H4 (cell line): ENCODE results near the gene CSNK2B. TPM values are rescaled to one million over a fixed set of nuclear protein-coding genes. Genes with fewer than 3 reads are reported as not detected.
A peak's percentile ranks its signal among the peaks of the same experiment; 100 is the strongest.
"Not testable (repeated sequence)": the region's sequence is repeated elsewhere in the genome, so short reads cannot be mapped to it uniquely, and the experiment has no call there.

ENCODE experiments used
- DNase-seq: peaks from one replicate; pipeline ENCODE4 v3.0.0-alpha.2; 2015; ENCODE audit warnings: low spot score
- total RNA-seq: library from RNA; depleted of rRNA; stranded (reverse); fragments of >200 nt; shearing (Covaris generic); gene quantifications from 2 replicates; pipeline ENCODE4 v1.2.3, GENCODE V29; 2014

CSNK2B gene
- total RNA-seq, 1 experiment from 2014 or later, result 553 TPM

DNA sequence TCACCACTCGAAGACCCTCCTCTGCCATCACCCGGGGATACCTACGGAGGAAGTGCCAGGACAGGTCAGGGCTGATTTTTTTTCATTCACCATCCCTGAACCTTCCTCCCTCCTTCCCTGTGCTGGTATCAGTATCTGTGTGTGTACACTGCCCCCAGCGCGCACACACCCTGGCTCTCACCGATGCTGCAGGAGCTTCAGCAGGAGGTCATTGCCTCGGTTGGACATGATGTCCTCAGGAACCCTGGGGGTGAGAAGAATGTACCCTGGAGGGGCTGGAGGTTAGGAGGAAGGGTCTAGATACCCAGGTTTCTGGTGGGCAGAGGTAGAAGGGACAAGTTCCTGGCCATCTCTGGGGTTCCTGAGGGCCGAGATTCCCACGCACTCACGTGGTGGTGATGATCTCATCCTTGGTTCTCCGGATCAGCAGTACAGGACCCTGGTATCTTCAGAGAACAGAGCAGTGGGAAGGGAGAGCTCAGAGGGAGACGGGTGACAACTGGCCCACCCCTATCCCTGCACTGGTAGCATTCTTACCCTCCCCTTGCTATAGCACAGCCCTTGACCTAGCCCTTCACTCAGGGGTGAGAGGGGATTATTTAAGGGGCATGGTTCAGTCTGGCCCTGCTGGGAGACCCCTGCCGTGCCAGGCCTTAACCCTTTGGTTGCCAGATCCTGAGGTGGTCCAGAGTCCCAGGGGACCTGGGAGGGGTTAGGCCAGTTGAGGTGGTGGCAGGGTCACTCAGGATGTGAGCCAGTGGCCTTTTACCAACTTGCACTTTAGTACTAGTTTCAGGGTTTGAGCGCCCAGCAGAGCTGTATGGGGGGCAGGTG is 22.2 kb downstream of the CSNK2B start:
- DNase-seq, result no peak

DNA sequence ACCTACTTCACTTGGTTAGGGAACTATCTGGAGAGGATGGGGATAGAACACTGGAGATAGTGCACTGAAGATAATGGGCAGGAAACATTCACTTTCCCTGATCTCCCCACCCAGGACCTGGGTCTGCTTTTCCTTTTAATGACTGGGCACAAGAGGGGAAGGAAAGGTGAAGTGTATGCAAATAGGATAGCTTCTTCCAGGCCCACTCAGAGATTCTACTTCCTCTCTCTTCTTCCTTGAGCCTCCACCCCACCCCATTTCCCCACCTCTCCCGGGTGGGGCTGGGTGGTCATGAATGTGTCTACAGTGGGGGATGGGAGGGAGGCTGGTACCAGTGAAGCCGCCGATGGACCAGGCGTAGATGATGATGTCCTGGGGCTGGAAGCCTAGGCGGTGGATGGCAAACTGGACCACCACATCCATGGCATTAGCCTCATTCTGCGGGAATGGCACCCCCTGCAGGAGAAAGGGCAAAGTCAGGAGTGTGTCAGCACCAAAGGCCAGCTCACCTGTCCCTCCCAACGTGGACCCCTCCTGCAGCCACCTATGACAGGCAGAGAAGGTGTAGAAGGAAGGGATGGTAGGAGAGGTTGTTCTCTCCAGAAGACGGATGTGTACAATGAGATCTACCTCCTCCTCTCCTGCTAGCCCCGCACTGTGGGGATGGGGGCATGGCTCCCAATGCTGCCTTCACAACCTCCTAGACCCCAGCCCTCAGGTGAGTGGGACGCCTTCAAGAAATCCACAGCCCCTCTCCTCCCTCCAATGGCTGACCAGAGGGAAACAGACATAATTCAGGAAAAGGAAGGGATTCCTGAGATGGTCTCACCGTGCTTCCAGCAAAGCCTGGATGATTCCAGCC is 23.6 kb downstream of the CSNK2B start:
- no peak for DNase-seq

- no peak for DNase-seq
These were observed 24.6 kb downstream of the CSNK2B start for GRCh38 chr6:31690231-31691077.

DNA sequence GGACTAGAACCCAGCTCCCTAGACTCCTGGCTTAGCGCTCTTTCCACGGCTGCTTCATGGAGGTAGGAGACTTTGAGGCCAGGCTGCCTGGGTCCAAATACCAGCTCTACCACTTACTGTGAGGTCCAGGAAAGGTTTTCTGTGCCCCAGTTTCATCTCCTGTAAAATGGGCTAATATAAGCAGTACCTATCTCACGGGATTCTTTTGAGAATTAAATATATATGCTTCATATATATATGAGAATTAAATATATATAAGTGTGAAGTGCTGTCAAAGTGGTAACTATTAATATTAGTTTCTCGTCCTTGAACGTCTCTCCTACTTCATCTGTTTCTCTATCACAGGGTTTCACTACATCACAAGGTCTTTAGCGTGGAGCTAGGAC is 25.2 kb downstream of the CSNK2B start:
- DNase-seq, result no peak

GRCh38 chr6:31691564-31692108 is 25.8 kb downstream of the CSNK2B start:
- no peak for DNase-seq

GRCh38 chr6:31692353-31692752 is 26.5 kb downstream of the CSNK2B start:
- no peak for DNase-seq

GRCh38 chr6:31692886-31693285 is 27.0 kb downstream of the CSNK2B start:
- no peak for DNase-seq

- DNase-seq, result no peak
These were observed 27.7 kb downstream of the CSNK2B start for GRCh38 chr6:31693535-31693934.

- no peak for DNase-seq
These were observed 31.7 kb downstream of the CSNK2B start for GRCh38 chr6:31697555-31697954.

DNA sequence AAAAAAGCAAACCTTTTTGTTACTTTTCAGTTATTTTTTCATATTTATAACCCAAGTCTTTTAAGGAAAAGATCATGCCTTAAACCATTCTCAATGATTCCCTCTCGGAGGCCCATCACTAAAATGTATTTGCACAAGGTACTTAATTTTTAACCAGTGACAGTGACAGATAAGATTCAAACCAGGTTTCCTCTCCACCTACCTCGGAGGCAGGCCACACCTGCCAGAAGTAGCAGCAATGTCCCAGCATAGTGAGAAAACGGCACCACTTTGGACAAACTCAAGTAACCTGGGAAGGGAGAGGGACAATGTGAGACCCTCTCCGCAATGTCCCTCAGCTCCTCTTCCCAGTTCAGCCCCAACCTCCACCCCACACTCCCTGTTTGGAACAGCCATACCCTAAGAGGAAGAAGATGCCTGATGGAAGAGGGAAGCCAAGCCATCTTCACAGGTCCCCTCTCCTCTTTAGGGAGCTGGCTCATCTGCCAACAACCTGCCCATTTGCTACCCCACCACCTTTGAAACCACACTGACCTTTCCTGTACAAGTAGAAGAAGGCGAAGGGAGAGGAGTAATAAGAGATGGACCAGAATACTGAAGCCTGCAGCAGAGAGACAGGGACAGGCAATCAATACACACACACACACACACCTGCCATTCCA is 35.0 kb downstream of the CSNK2B start:
- no peak for DNase-seq

DNA sequence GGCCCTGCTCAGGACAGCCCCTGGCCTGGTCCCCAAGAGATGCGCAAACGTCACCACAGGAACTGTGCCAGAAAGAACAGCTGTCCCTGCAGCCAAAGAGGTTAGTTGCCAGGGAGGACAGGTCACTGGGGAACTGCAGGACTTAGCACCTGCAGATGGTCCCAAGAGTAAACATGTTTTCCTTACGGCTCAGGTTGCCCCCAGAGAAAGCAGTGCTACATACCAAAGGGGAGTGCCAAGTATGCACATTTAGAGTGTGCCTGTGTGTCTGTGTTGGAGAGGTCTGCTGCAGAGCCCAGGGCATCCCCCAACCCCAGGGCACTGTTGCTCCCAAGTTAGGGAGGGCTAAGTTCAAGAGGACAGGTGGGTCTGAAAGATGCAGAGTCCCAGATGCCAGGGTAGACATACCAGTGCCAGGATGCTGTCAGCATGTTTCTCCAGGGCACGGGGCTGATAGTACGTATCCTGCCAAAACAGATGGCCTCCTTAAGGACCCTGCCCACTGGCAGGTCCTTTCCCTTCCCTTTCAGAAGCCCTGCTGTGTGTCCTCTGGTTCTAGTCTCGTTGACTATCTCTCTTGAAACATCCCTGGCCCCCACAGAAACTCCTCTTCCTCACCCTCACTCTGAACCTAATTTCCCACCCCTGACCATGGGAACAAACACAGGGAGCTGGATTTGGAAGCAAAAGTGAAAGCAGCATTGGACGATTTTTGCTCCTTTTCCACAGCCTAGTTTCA is 36.0 kb downstream of the CSNK2B start:
- DNase-seq, result no peak

GRCh38 chr6:31702405-31702818 is 36.5 kb downstream of the CSNK2B start:
- no peak for DNase-seq

DNA sequence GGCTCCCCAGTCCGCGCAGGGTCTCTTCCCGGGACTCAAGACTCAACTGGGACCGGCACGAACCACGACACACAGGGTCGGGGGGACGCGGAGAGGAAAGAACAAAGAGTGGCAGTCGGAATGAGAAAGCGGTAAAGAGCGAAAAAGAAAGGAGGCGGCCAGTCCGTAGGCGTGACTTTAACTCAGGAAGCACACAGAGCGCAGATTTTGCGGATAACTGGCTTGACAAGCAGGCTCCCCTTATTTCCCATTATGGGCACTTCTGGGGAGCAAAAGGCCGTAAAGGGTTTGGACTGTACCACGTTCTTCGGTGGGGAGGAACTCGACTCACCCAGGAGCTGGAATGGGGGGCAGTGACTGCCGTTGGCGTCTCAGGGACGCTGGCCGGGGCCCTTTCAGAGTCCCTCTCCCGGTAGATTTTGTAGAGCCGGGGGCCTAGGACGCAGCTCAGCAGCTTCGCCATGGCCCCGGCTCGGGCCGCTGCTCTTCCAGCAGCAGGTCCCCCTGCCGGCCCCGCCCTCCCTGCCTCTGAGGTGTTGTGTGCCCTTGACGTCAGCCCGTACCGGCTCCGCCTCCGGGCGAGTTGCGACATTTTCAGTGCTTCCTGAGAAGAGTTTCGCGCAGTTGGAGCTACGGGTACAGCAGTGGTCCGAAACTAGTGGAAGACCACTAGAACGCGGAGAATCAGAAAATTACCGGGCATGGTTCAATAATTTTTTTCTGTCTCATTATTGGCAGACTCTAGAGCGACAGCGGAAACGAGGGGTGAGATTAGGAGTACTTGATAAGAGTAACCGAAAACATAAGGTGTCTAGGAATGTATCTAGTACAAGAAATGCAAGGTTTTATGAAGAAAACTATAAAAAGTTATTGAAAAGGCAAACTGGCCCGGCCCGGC is 37.2 kb downstream of the CSNK2B start, which contains the start of gene ABHD16A:
TSS of gene ABHD16A (minus strand) at position 506 of the 898 bp plus-strand sequence. CDS start at position 463, 43 bp downstream.
- DNase-seq, result peak; percentile 98

- DNase-seq, result no peak
These were observed 40.1 kb downstream of the CSNK2B start for GRCh38 chr6:31705931-31706330.

- no peak for DNase-seq
These were observed 40.7 kb downstream of the CSNK2B start, which contains the start of gene LY6G6F for GRCh38 chr6:31706599-31706998. Gene LY6G6F (plus strand): TSS chr6:31706866. CDS start chr6:31706907, 41 bp downstream.

GRCh38 chr6:31707701-31708100 is 41.8 kb downstream of the CSNK2B start:
- no peak for DNase-seq

GRCh38 chr6:31708224-31708623 is 42.3 kb downstream of the CSNK2B start:
- DNase-seq, result no peak

DNA sequence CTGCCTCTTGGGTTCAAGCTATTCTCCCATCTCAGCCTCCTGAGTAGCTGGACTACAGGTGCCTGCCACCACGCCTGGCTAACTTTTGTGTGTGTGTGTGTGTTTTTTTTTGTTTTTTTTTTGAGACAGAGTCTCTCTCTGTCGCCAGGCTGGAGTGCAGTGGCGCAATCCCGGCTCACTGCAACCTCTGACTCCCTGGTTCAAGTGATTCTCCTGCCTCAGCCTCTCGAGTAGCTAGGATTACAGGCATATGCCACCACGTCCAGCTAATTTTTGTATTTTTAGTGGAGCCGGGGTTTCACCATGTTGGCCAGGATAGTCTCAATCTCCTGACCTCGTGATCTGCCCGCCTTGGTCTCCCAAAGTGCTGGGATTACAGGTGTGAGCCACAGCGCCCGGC is 43.3 kb downstream of the CSNK2B start:
- not testable (repeated sequence) for DNase-seq
